Mucosa of gallbladder (tissue), 1 donor: ENCODE data around the gene GPD2. TPM values are rescaled to one million over a fixed set of nuclear protein-coding genes. Genes with fewer than 3 reads are reported as not detected.
"Not testable (repeated sequence)": the region's sequence is repeated elsewhere in the genome, so short reads cannot be mapped to it uniquely, and the experiment has no call there.

Experiments used
- DNase-seq: peaks from one replicate; pipeline ENCODE4 v3.0.0-alpha.2; 2020; ENCODE audit warnings: low spot score
- total RNA-seq: library from RNA; stranded (reverse); gene quantifications from one replicate; pipeline ENCODE4 v1.2.1, GENCODE V29; 2021
- donor health status: DM: no; HTN: no; CAD: no.

GPD2 gene
- total RNA-seq, 1 donor from 2014 or later: 35.0 TPM

- DNase-seq: no peak
Observed at GRCh38 chr2:156476021-156476849, 40.1 kb downstream of the GPD2 start.

- no peak for DNase-seq
Observed at GRCh38 chr2:156476850-156477206, 40.6 kb downstream of the GPD2 start.

GRCh38 chr2:156480376-156480775, 44.2 kb downstream of the GPD2 start:
- no peak for DNase-seq

GRCh38 chr2:156481312-156481711, 45.1 kb downstream of the GPD2 start:
- DNase-seq: no peak

GRCh38 chr2:156483741-156484173, 47.6 kb downstream of the GPD2 start:
- DNase-seq: no peak

- no peak for DNase-seq
Observed at GRCh38 chr2:156486147-156486546, 50.0 kb downstream of the GPD2 start.

GRCh38 chr2:156486614-156487013, 50.4 kb downstream of the GPD2 start:
- no peak for DNase-seq

GRCh38 chr2:156489195-156489594, 53.0 kb downstream of the GPD2 start:
- no peak for DNase-seq

GRCh38 chr2:156489750-156490465, 53.7 kb downstream of the GPD2 start:
- DNase-seq: no peak

- DNase-seq: no peak
Observed at GRCh38 chr2:156490466-156490840, 54.3 kb downstream of the GPD2 start.

- DNase-seq: no peak
Observed at GRCh38 chr2:156491176-156491575, 55.0 kb downstream of the GPD2 start.

- no peak for DNase-seq
Observed at GRCh38 chr2:156492979-156493378, 56.8 kb downstream of the GPD2 start.

- DNase-seq: not testable (repeated sequence)
Observed at GRCh38 chr2:156495998-156496397, 59.8 kb downstream of the GPD2 start.

- DNase-seq: no peak
Observed at GRCh38 chr2:156505696-156506095, 69.5 kb downstream of the GPD2 start.

- DNase-seq: no peak
Observed at GRCh38 chr2:156511122-156511521, 74.9 kb downstream of the GPD2 start.

GRCh38 chr2:156511803-156512202, 75.6 kb downstream of the GPD2 start:
- no peak for DNase-seq

GRCh38 chr2:156512451-156512850, 76.3 kb downstream of the GPD2 start:
- no peak for DNase-seq

GRCh38 chr2:156513219-156513618, 77.0 kb downstream of the GPD2 start:
- DNase-seq: no peak

- DNase-seq: no peak
Observed at GRCh38 chr2:156517419-156517818, 81.2 kb downstream of the GPD2 start.

- DNase-seq: no peak
Observed at GRCh38 chr2:156518138-156518537, 82.0 kb downstream of the GPD2 start.

GRCh38 chr2:156522864-156523440, 86.8 kb downstream of the GPD2 start:
- no peak for DNase-seq

GRCh38 chr2:156526950-156527636, 90.9 kb downstream of the GPD2 start:
- DNase-seq: no peak
